SK-N-SH treated with all-trans-retinoic acid at 6 μM for 48 hours (cell line): ENCODE results near the gene TARBP1.

Experiments
- ATAC-seq: fragments of 200-7000 bp; cut with Tn5 transposase; 3 replicates; pipeline ENCODE4 v1.9.1; 2020; ENCODE audit warnings: mild to moderate bottlenecking, moderate library complexity
- ARNTL ChIP-seq: fragments of 450-650 bp; formaldehyde crosslinking; IDR thresholded peaks from 2 replicates; pipeline ENCODE4 v1.5.0; 2020; ENCODE audit warnings: low read depth, mild to moderate bottlenecking, moderate library complexity, borderline replicate concordance
- BACH2 ChIP-seq: fragments of 250-450 bp; sonication (Bioruptor Pico); IDR thresholded peaks from 2 replicates; pipeline ENCODE4 v1.9.0; 2021; ENCODE audit warnings: mild to moderate bottlenecking, borderline replicate concordance
- CSDC2 ChIP-seq: fragments of 250-450 bp; sonication (Bioruptor Pico); IDR thresholded peaks from 2 replicates; pipeline ENCODE4 v1.5.0; 2020; ENCODE audit warnings: mild to moderate bottlenecking, moderate library complexity
- ESRRG ChIP-seq: fragments of 250-450 bp; sonication (Bioruptor Pico); IDR thresholded peaks from 2 replicates; pipeline ENCODE4 v1.6.1; 2021; ENCODE audit warnings: mild to moderate bottlenecking
- GLIS3 ChIP-seq: fragments of 250-450 bp; sonication (Bioruptor Pico); IDR thresholded peaks from 2 replicates; pipeline ENCODE4 v1.5.0; 2020; ENCODE audit warnings: mild to moderate bottlenecking, moderate library complexity
- ISL1 ChIP-seq: fragments of 250-450 bp; sonication (Bioruptor Pico); IDR thresholded peaks from 2 replicates; pipeline ENCODE4 v2.1.2; 2022; ENCODE audit warnings: mild to moderate bottlenecking, moderate library complexity
- OSR1 ChIP-seq: fragments of 250-450 bp; sonication (Bioruptor Pico); IDR thresholded peaks from 2 replicates; pipeline ENCODE4 v1.8.0; 2022; ENCODE audit warnings: moderate library complexity, mild to moderate bottlenecking, inconsistent platforms
- SNAI2 ChIP-seq: fragments of 250-450 bp; sonication (Bioruptor Pico); IDR thresholded peaks from 2 replicates; pipeline ENCODE4 v1.5.0; 2020; ENCODE audit warnings: mild to moderate bottlenecking, moderate library complexity
- TCF4 ChIP-seq: fragments of 250-450 bp; sonication (Bioruptor Pico); IDR thresholded peaks from 2 replicates; pipeline ENCODE4 v1.8.0; 2021; ENCODE audit warnings: mild to moderate bottlenecking, moderate library complexity, borderline replicate concordance
- TOX ChIP-seq: fragments of 250-450 bp; sonication (Bioruptor Pico); IDR thresholded peaks from 2 replicates; pipeline ENCODE4 v1.8.0; 2021; ENCODE audit warnings: mild to moderate bottlenecking, moderate library complexity, borderline replicate concordance
- ZFP3 ChIP-seq: fragments of 250-450 bp; sonication (Bioruptor Pico); IDR thresholded peaks from 2 replicates; pipeline ENCODE4 v1.5.0; 2020; ENCODE audit warnings: mild to moderate bottlenecking, moderate library complexity
- ZFP30 ChIP-seq: fragments of 450-650 bp; formaldehyde crosslinking; IDR thresholded peaks from 2 replicates; pipeline ENCODE4 v1.5.0; 2022; ENCODE audit warnings: mild to moderate bottlenecking, moderate library complexity
- ZNF565 ChIP-seq: fragments of 450-650 bp; formaldehyde crosslinking; conservative IDR thresholded peaks from 2 replicates; pipeline ENCODE4 v1.5.0; 2020; ENCODE audit warnings: low read depth, mild to moderate bottlenecking, moderate library complexity
- ZNF70 ChIP-seq: fragments of 450-650 bp; formaldehyde crosslinking; IDR thresholded peaks from 2 replicates; pipeline ENCODE4 v1.5.0; 2020; ENCODE audit warnings: mild to moderate bottlenecking, moderate library complexity
- ZNF8 ChIP-seq: fragments of 450-650 bp; formaldehyde crosslinking; IDR thresholded peaks from 2 replicates; pipeline ENCODE4 v1.5.0; 2020; ENCODE audit warnings: mild to moderate bottlenecking, moderate library complexity
- TF ChIP-seq, protein P1 (sequence below): fragments of 250-450 bp; sonication (Bioruptor Pico); IDR thresholded peaks from 2 replicates; pipeline ENCODE4 v1.5.0; 2020; ENCODE audit warnings: mild to moderate bottlenecking, moderate library complexity
- TF ChIP-seq, protein P2 (sequence below): fragments of 250-450 bp; sonication (Bioruptor Pico); IDR thresholded peaks from 2 replicates; pipeline ENCODE4 v1.5.1; 2021; ENCODE audit warnings: mild to moderate bottlenecking, moderate library complexity
- TF ChIP-seq, protein P3 (sequence below): fragments of 250-450 bp; sonication (Bioruptor Pico); IDR thresholded peaks from 2 replicates; pipeline ENCODE4 v1.8.0; 2020; ENCODE audit warnings: mild to moderate bottlenecking, moderate library complexity, borderline replicate concordance

TARBP1 gene

DNA sequence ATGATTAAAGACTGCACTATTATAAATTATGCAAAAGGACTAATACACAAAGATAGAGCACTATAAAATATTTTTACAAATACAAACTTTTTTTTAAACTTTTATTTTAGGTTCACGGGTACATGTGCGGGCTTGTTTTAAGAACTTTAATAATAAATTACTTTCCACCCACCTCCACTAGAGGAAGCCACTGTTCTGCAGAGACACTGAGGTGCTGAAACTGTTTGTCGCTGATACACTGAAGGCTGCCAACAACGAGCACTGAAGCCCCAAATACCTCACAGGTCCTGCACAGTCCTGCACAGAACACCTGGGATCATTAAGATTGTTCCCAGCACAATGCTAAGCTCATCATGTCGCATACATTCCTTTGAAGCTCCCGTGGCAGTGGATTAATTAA lies 85.8 kb downstream of the TARBP1 start:
- TF ChIP-seq CSDC2 (CRISPR knock-in tag) (no peak), TOX (no peak), ARNTL (no peak), ZNF8 (CRISPR knock-in tag) (no peak), SNAI2 (no peak), TCF4 (CRISPR knock-in tag) (no peak), ZNF70 (CRISPR knock-in tag) (no peak), ISL1 (CRISPR knock-in tag) (no peak), BACH2 (CRISPR knock-in tag) (no peak), ZNF565 (CRISPR knock-in tag) (no peak), ESRRG (no peak), OSR1 (CRISPR knock-in tag) (no peak), ZFP30 (CRISPR knock-in tag) (no peak), GLIS3 (no peak)
- TF ChIP-seq, protein P1, sequence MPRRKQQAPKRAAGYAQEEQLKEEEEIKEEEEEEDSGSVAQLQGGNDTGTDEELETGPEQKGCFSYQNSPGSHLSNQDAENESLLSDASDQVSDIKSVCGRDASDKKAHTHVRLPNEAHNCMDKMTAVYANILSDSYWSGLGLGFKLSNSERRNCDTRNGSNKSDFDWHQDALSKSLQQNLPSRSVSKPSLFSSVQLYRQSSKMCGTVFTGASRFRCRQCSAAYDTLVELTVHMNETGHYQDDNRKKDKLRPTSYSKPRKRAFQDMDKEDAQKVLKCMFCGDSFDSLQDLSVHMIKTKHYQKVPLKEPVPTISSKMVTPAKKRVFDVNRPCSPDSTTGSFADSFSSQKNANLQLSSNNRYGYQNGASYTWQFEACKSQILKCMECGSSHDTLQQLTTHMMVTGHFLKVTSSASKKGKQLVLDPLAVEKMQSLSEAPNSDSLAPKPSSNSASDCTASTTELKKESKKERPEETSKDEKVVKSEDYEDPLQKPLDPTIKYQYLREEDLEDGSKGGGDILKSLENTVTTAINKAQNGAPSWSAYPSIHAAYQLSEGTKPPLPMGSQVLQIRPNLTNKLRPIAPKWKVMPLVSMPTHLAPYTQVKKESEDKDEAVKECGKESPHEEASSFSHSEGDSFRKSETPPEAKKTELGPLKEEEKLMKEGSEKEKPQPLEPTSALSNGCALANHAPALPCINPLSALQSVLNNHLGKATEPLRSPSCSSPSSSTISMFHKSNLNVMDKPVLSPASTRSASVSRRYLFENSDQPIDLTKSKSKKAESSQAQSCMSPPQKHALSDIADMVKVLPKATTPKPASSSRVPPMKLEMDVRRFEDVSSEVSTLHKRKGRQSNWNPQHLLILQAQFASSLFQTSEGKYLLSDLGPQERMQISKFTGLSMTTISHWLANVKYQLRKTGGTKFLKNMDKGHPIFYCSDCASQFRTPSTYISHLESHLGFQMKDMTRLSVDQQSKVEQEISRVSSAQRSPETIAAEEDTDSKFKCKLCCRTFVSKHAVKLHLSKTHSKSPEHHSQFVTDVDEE (CRISPR knock-in tag) = no peak
- TF ChIP-seq, protein P2, sequence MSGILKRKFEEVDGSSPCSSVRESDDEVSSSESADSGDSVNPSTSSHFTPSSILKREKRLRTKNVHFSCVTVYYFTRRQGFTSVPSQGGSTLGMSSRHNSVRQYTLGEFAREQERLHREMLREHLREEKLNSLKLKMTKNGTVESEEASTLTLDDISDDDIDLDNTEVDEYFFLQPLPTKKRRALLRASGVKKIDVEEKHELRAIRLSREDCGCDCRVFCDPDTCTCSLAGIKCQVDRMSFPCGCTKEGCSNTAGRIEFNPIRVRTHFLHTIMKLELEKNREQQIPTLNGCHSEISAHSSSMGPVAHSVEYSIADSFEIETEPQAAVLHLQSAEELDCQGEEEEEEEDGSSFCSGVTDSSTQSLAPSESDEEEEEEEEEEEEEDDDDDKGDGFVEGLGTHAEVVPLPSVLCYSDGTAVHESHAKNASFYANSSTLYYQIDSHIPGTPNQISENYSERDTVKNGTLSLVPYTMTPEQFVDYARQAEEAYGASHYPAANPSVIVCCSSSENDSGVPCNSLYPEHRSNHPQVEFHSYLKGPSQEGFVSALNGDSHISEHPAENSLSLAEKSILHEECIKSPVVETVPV (CRISPR knock-in tag) = no peak
- TF ChIP-seq, protein P3, sequence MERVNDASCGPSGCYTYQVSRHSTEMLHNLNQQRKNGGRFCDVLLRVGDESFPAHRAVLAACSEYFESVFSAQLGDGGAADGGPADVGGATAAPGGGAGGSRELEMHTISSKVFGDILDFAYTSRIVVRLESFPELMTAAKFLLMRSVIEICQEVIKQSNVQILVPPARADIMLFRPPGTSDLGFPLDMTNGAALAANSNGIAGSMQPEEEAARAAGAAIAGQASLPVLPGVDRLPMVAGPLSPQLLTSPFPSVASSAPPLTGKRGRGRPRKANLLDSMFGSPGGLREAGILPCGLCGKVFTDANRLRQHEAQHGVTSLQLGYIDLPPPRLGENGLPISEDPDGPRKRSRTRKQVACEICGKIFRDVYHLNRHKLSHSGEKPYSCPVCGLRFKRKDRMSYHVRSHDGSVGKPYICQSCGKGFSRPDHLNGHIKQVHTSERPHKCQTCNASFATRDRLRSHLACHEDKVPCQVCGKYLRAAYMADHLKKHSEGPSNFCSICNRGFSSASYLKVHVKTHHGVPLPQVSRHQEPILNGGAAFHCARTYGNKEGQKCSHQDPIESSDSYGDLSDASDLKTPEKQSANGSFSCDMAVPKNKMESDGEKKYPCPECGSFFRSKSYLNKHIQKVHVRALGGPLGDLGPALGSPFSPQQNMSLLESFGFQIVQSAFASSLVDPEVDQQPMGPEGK (CRISPR knock-in tag) = no peak
- 0 out of 3 replicates have a peak, but pooled peaks have one; percentile 17 for ATAC-seq

DNA sequence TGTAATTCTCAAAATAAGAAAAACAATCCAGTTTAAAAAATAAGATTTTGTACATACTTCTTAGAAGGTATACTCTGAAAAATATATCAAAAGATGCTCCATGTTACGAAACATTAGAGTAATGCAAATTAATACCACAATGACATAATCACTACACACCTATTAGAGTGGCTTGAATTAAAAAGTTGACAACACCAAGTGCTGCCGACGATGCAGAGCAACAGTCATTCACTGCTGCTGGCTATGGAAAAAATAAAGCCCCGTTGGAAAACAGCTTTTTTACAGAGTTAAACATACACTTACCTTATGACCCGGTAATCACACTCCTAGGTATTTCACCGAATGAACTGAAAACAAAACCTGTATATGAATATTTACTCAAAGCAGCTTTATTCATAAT lies 90.9 kb downstream of the TARBP1 start:
- TF ChIP-seq GLIS3 = no peak
- no peak for TF ChIP-seq ZFP30 (CRISPR knock-in tag)
- no peak for ATAC-seq

DNA sequence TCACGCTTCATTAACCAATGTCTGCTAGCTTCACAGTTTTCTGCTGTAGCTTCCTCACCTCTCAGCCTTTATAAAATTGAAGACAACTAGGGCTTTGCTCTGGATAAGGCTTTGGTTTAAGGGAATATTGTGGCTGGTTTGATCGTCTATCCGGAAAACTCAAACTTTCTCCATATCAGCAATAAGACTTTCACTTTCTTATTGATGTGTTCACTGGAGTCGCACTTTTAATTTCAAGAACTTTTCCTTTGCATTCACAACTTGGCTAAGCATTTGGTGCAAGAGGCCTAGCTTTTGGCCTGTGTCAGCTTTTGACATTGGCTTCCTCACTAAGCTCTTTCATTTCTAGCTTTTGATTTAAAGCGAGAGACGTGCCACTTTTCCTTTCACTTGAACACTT lies 92.9 kb downstream of the TARBP1 start:
- no peak for TF ChIP-seq ZFP3 (CRISPR knock-in tag)
- TF ChIP-seq, protein P2 (CRISPR knock-in tag) = no peak
- no peak for TF ChIP-seq ISL1 (CRISPR knock-in tag)
- no peak for TF ChIP-seq ZNF8 (CRISPR knock-in tag)
- TF ChIP-seq, protein P3 (CRISPR knock-in tag) = no peak
- no peak for TF ChIP-seq SNAI2
- TF ChIP-seq ZFP30 (CRISPR knock-in tag) = no peak
- no peak for TF ChIP-seq ESRRG
- TF ChIP-seq ARNTL = no peak
- ATAC-seq = no peak
